Measurements from ENCODE around the gene TPRG1L.
"Not testable (repeated sequence)": the region's sequence is repeated elsewhere in the genome, so short reads cannot be mapped to it uniquely, and the experiment has no call there.

TPRG1L gene

DNA sequence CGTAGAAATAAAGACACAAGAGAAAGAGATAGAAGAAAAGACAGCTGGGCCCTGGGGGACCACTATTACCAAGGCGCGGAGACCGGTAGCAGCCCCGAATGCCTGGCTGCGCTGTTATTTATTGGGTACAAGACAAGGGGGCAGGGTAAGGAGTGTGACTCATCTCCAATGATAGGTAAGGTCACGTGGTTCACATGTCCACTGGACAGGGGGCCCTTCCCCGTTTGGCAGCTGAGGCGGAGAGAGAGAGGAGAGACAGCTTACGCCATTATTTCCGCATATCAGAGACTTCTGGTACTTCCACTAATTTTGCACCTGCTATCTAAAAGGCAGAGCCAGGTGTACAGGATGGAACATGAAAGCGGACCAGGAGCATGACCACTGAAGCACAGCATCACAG lies 4.1 kb upstream of the TPRG1L start:
- H3K4ac ChIP-seq (ENCODE audit: low read depth, low read length), result no peak overlapping the region
- H4K12ac ChIP-seq (ENCODE audit: low read depth, low read length), result no peak overlapping the region
- no peaks in the 10 kb centered on the region for H3K36me3 ChIP-seq (ENCODE audit: control insufficient read depth in 1 of 2, insufficient read depth in 2 of 2, low read length in 2 of 2)
- no peak overlapping the region for H3K14ac ChIP-seq (ENCODE audit: low read length)
- no peak overlapping the region for H3K4me3 ChIP-seq (ENCODE audit: low read depth, low read length)
- peaks cover 2% of the 10 kb centered on the region for H3K79me2 ChIP-seq (ENCODE audit: control insufficient read depth, insufficient read depth, low read length, poor library complexity)
- H3K27ac ChIP-seq (ENCODE audit: low read depth, low read length), result no peak overlapping the region
- H3K9me3 ChIP-seq (ENCODE audit: insufficient read depth, low read depth, low read length), result no peaks in the 10 kb centered on the region
- no peak overlapping the region for H2BK5ac ChIP-seq (ENCODE audit: low read depth, low read length, poor library complexity)
- H2BK120ac ChIP-seq (ENCODE audit: insufficient read depth, low read length, poor library complexity), result no peak overlapping the region
- H2AK5ac ChIP-seq (ENCODE audit: low read length), result no peak overlapping the region
- H2AFZ ChIP-seq (ENCODE audit: insufficient read depth, low read length, poor library complexity), result no peak overlapping the region
- H3K23ac ChIP-seq (ENCODE audit: low read length), result no peak overlapping the region
- H2BK12ac ChIP-seq (ENCODE audit: low read length), result no peak overlapping the region
- no peak overlapping the region for H3K4me2 ChIP-seq (ENCODE audit: low read length)
- peaks cover 10 to 13% of the 10 kb centered on the region in 2 experiments for H3K4me1 ChIP-seq (ENCODE audit: control insufficient read depth in 1 of 2, insufficient read depth in 2 of 2, low read length in 2 of 2)
- no CpG with 5 or more reads among the region's 12 CpGs for WGBS (ENCODE audit: extremely low coverage, insufficient coverage, insufficient read length)
- H3K9ac ChIP-seq (ENCODE audit: low read length), result no peak overlapping the region
- no peaks in the 10 kb centered on the region for H3K79me1 ChIP-seq (ENCODE audit: low read length)
- no peak overlapping the region for H4K91ac ChIP-seq (ENCODE audit: low read depth, low read length)
- no peak overlapping the region for H3K18ac ChIP-seq (ENCODE audit: low read length)
- no peak overlapping the region for H4K8ac ChIP-seq (ENCODE audit: low read depth, low read length)
- no peaks in the 10 kb centered on the region for H3K27me3 ChIP-seq (ENCODE audit: insufficient read depth, low read length)
- no peak for DNase-seq

- H3K27ac ChIP-seq (ENCODE audit: low read depth, low read length); H4K12ac ChIP-seq (ENCODE audit: low read depth, low read length); H4K8ac ChIP-seq (ENCODE audit: low read depth, low read length); H3K14ac ChIP-seq (ENCODE audit: low read length); H3K4ac ChIP-seq (ENCODE audit: low read depth, low read length); H3K79me2 ChIP-seq (ENCODE audit: control insufficient read depth, insufficient read depth, low read length, poor library complexity); H3K27me3 ChIP-seq (ENCODE audit: insufficient read depth, low read length); H4K91ac ChIP-seq (ENCODE audit: low read depth, low read length); H3K18ac ChIP-seq (ENCODE audit: low read length); H3K79me1 ChIP-seq (ENCODE audit: low read length); H2AK5ac ChIP-seq (ENCODE audit: low read length); H2AFZ ChIP-seq (ENCODE audit: insufficient read depth, low read length, poor library complexity); H2BK5ac ChIP-seq (ENCODE audit: low read depth, low read length, poor library complexity); H3K4me2 ChIP-seq (ENCODE audit: low read length); H2BK120ac ChIP-seq (ENCODE audit: insufficient read depth, low read length, poor library complexity); H2BK12ac ChIP-seq (ENCODE audit: low read length); H3K23ac ChIP-seq (ENCODE audit: low read length); H3K9me3 ChIP-seq (ENCODE audit: insufficient read depth, low read depth, low read length); H3K4me3 ChIP-seq (ENCODE audit: low read depth, low read length); H3K9ac ChIP-seq (ENCODE audit: low read length); H3K36me3 ChIP-seq (ENCODE audit: control insufficient read depth in 1 of 2, insufficient read depth in 2 of 2, low read length in 2 of 2): not testable (repeated sequence)
- no CpG with 5 or more reads among the region's 15 CpGs for WGBS (ENCODE audit: extremely low coverage, insufficient coverage, insufficient read length)
- DNase-seq, result peak; percentile 27 to 36
- peaks cover 11 to 13% of the 10 kb centered on the region in 2 experiments for H3K4me1 ChIP-seq (ENCODE audit: control insufficient read depth in 1 of 2, insufficient read depth in 2 of 2, low read length in 2 of 2)
These were observed 3.6 kb upstream of the TPRG1L start for GRCh38 chr1:3621151-3621671.

DNA sequence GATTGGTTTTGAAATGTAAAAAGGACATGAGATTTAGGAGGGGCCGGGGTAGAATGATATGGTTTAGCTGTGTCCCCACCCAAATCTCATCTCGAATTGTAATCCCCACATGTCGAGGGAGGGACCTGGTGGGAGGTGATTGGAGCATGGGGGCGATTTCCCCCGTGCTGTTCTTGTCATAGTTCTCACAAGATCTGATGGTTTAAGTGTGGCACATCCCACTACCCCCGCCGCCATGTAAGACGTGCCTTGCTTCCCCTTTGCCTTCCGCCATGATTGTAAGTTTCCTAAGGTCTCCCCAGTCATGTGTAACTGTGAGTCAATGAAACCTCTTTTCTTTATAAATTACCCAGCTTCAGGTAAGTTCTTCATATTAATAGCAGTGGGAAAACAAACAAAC lies 2.7 kb upstream of the TPRG1L start:
- not testable (repeated sequence) for H4K91ac ChIP-seq (ENCODE audit: low read depth, low read length); H3K36me3 ChIP-seq (ENCODE audit: control insufficient read depth in 1 of 2, insufficient read depth in 2 of 2, low read length in 2 of 2); H3K4me2 ChIP-seq (ENCODE audit: low read length); DNase-seq; H2BK120ac ChIP-seq (ENCODE audit: insufficient read depth, low read length, poor library complexity); H3K9ac ChIP-seq (ENCODE audit: low read length); H3K27me3 ChIP-seq (ENCODE audit: insufficient read depth, low read length); H2BK12ac ChIP-seq (ENCODE audit: low read length); H4K8ac ChIP-seq (ENCODE audit: low read depth, low read length); H3K4me3 ChIP-seq (ENCODE audit: low read depth, low read length); H3K79me2 ChIP-seq (ENCODE audit: control insufficient read depth, insufficient read depth, low read length, poor library complexity); H3K9me3 ChIP-seq (ENCODE audit: insufficient read depth, low read depth, low read length); H3K79me1 ChIP-seq (ENCODE audit: low read length); H3K27ac ChIP-seq (ENCODE audit: low read depth, low read length); H3K4ac ChIP-seq (ENCODE audit: low read depth, low read length); H3K14ac ChIP-seq (ENCODE audit: low read length); H2AFZ ChIP-seq (ENCODE audit: insufficient read depth, low read length, poor library complexity); H3K18ac ChIP-seq (ENCODE audit: low read length); H2AK5ac ChIP-seq (ENCODE audit: low read length); H2BK5ac ChIP-seq (ENCODE audit: low read depth, low read length, poor library complexity); H3K23ac ChIP-seq (ENCODE audit: low read length); H4K12ac ChIP-seq (ENCODE audit: low read depth, low read length)
- no CpG with 5 or more reads among the region's 9 CpGs for WGBS (ENCODE audit: extremely low coverage, insufficient coverage, insufficient read length)
- peaks cover 11 to 13% of the 10 kb centered on the region in 2 experiments for H3K4me1 ChIP-seq (ENCODE audit: control insufficient read depth in 1 of 2, insufficient read depth in 2 of 2, low read length in 2 of 2)

- Histone ChIP-seq H3K79me1 (ENCODE audit: low read length) (no peaks in the 10 kb centered on the region), H3K36me3 (ENCODE audit: control insufficient read depth in 1 of 2, insufficient read depth in 2 of 2, low read length in 2 of 2) (peaks cover 11 to 13% of the 10 kb centered on the region in 2 experiments), H3K23ac (ENCODE audit: low read length) (no peak overlapping the region), H3K4ac (ENCODE audit: low read depth, low read length) (no peak overlapping the region), H4K12ac (ENCODE audit: low read depth, low read length) (no peak overlapping the region), H2BK5ac (ENCODE audit: low read depth, low read length, poor library complexity) (no peak overlapping the region), H3K27ac (ENCODE audit: low read depth, low read length) (no peak overlapping the region), H2AFZ (ENCODE audit: insufficient read depth, low read length, poor library complexity) (no peak overlapping the region), H3K27me3 (ENCODE audit: insufficient read depth, low read length) (no peaks in the 10 kb centered on the region), H3K9ac (ENCODE audit: low read length) (peak overlapping the region; percentile 74), H3K4me2 (ENCODE audit: low read length) (peak overlapping the region; percentile 99), H3K18ac (ENCODE audit: low read length) (peak overlapping the region; percentile 4), H2BK12ac (ENCODE audit: low read length) (no peak overlapping the region), H2BK120ac (ENCODE audit: insufficient read depth, low read length, poor library complexity) (no peak overlapping the region), H4K8ac (ENCODE audit: low read depth, low read length) (peak overlapping the region; percentile 60), H3K79me2 (ENCODE audit: control insufficient read depth, insufficient read depth, low read length, poor library complexity) (peaks cover 2% of the 10 kb centered on the region), H2AK5ac (ENCODE audit: low read length) (no peak overlapping the region), H3K4me1 (ENCODE audit: control insufficient read depth in 1 of 2, insufficient read depth in 2 of 2, low read length in 2 of 2) (peaks cover 11 to 13% of the 10 kb centered on the region in 2 experiments), H3K14ac (ENCODE audit: low read length) (no peak overlapping the region), H3K4me3 (ENCODE audit: low read depth, low read length) (peak overlapping the region; percentile 90), H4K91ac (ENCODE audit: low read depth, low read length) (no peak overlapping the region), H3K9me3 (ENCODE audit: insufficient read depth, low read depth, low read length) (no peaks in the 10 kb centered on the region)
- no CpG with 5 or more reads among the region's 23 CpGs for WGBS (ENCODE audit: extremely low coverage, insufficient coverage, insufficient read length)
- no peak for DNase-seq
These were observed 1.2 kb upstream of the TPRG1L start for GRCh38 chr1:3623441-3624199.
